H9 (cell line): ENCODE results near the gene TMEM47. TPM values are rescaled to one million over a fixed set of nuclear protein-coding genes. Genes with fewer than 3 reads are reported as not detected.

ENCODE experiments used
- DNase-seq: peaks from one replicate; pipeline ENCODE4 v3.0.0-alpha.2; 2017
- H2AFZ ChIP-seq: one replicate; pipeline ENCODE4 v1.6.1; 2013; ENCODE audit warnings: mild to moderate bottlenecking, low read length, control low read depth, moderate library complexity
- H2AK5ac ChIP-seq: 2 replicates; pipeline ENCODE4 v1.6.1; 2013; ENCODE audit warnings: low read length, control low read depth, mixed read lengths; ENCODE audit not compliant: insufficient read length
- H2BK120ac ChIP-seq: one replicate; pipeline ENCODE4 v1.6.1; 2013; ENCODE audit warnings: low read depth, mild to moderate bottlenecking, low read length, control low read depth, inconsistent platforms; ENCODE audit not compliant: poor library complexity, severe bottlenecking
- H2BK12ac ChIP-seq: 2 replicates; pipeline ENCODE4 v1.6.1; 2013; ENCODE audit warnings: low read length, control low read depth, mixed read lengths, low read depth; ENCODE audit not compliant: insufficient read length
- H2BK15ac ChIP-seq: 2 replicates; pipeline ENCODE4 v1.6.1; 2013; ENCODE audit warnings: low read depth, low read length, control low read depth
- H2BK20ac ChIP-seq: one replicate; pipeline ENCODE4 v1.6.1; 2013; ENCODE audit warnings: low read depth, mild to moderate bottlenecking, low read length, control low read depth, inconsistent platforms; ENCODE audit not compliant: poor library complexity, severe bottlenecking
- H2BK5ac ChIP-seq: 2 replicates; pipeline ENCODE4 v1.6.1; 2013; ENCODE audit warnings: low read length, control low read depth, mixed read lengths; ENCODE audit not compliant: insufficient read length
- H3K14ac ChIP-seq: 2 replicates; pipeline ENCODE4 v1.6.1; 2013; ENCODE audit warnings: low read length, control low read depth; ENCODE audit not compliant: insufficient read depth
- H3K18ac ChIP-seq: 2 replicates; pipeline ENCODE4 v1.6.1; 2013; ENCODE audit warnings: low read depth, mild to moderate bottlenecking, mixed read lengths, low read length, control low read depth; ENCODE audit not compliant: insufficient read length
- H3K23ac ChIP-seq: 2 replicates; pipeline ENCODE4 v1.6.1; 2013; ENCODE audit warnings: low read length, control low read depth, mixed read lengths, low read depth; ENCODE audit not compliant: insufficient read length
- H3K23me2 ChIP-seq: 2 replicates; pipeline ENCODE4 v1.6.1; 2013; ENCODE audit warnings: low read depth, mild to moderate bottlenecking, mixed read lengths, low read length, control low read depth; ENCODE audit not compliant: insufficient read length, poor library complexity, severe bottlenecking
- H3K27ac ChIP-seq: 2 replicates; pipeline ENCODE4 v1.5.1; 2013; ENCODE audit warnings: low read length, control low read depth, mixed read lengths, low read depth; ENCODE audit not compliant: insufficient read length
- H3K27me3 ChIP-seq: 2 replicates; pipeline ENCODE4 v1.6.1; 2013; ENCODE audit warnings: low read length, control low read depth, inconsistent platforms; ENCODE audit not compliant: insufficient read depth
- H3K4ac ChIP-seq: 2 replicates; pipeline ENCODE4 v1.6.1; 2013; ENCODE audit warnings: low read depth, mild to moderate bottlenecking, control low read depth, inconsistent platforms, low read length, moderate library complexity
- H3K4me1 ChIP-seq: 2 replicates; pipeline ENCODE4 v1.6.1; 2013; ENCODE audit warnings: low read length, control low read depth, inconsistent platforms; ENCODE audit not compliant: insufficient read depth
- H3K4me2 ChIP-seq: 2 replicates; pipeline ENCODE4 v1.6.1; 2013; ENCODE audit warnings: low read length, control low read depth, mixed read lengths; ENCODE audit not compliant: insufficient read length, insufficient read depth
- H3K56ac ChIP-seq: 2 replicates; pipeline ENCODE4 v1.6.1; 2013; ENCODE audit warnings: low read depth, mild to moderate bottlenecking, mixed read lengths, low read length, control low read depth; ENCODE audit not compliant: insufficient read length
- H3K79me1 ChIP-seq: 2 replicates; pipeline ENCODE4 v1.6.1; 2013; ENCODE audit warnings: low read depth, mild to moderate bottlenecking, moderate library complexity, low read length, control low read depth, inconsistent platforms; ENCODE audit not compliant: insufficient read depth, poor library complexity, severe bottlenecking
- H3K79me2 ChIP-seq: 2 replicates; pipeline ENCODE4 v1.6.1; 2013; ENCODE audit warnings: low read length, control low read depth, inconsistent platforms; ENCODE audit not compliant: insufficient read depth
- H3K9ac ChIP-seq: 2 replicates; pipeline ENCODE4 v1.6.1; 2013; ENCODE audit warnings: low read length, control low read depth, mixed read lengths; ENCODE audit not compliant: insufficient read length; ENCODE audit errors: extremely low read depth
- H3K9me3 ChIP-seq: one replicate; pipeline ENCODE4 v1.6.1; 2013; ENCODE audit warnings: low read depth, low read length, inconsistent platforms; ENCODE audit not compliant: control insufficient read depth
- H3T11ph ChIP-seq: one replicate; pipeline ENCODE4 v1.6.1; 2013; ENCODE audit warnings: mild to moderate bottlenecking, low read length, control low read depth, inconsistent platforms
- H4K20me1 ChIP-seq: one replicate; pipeline ENCODE4 v1.6.1; 2013; ENCODE audit not compliant: control insufficient read depth, insufficient read length, insufficient read depth
- H4K5ac ChIP-seq: 2 replicates; pipeline ENCODE4 v1.6.1; 2013; ENCODE audit warnings: low read depth, mild to moderate bottlenecking, mixed read lengths, low read length, control low read depth; ENCODE audit not compliant: insufficient read length
- H4K8ac ChIP-seq: replicated peaks from 2 replicates; pipeline ENCODE4 v1.6.1; 2013; ENCODE audit warnings: low read length, control low read depth, mixed read lengths, low read depth; ENCODE audit not compliant: insufficient read length
- H4K91ac ChIP-seq: 2 replicates; pipeline ENCODE4 v1.6.1; 2013; ENCODE audit warnings: low read depth, mild to moderate bottlenecking, moderate library complexity, mixed read lengths, low read length, control low read depth; ENCODE audit not compliant: insufficient read length
- H3K27ac Mint-ChIP-seq, 3 experiments: 2 replicates in 2 of 3; 3 replicates in 1 of 3; pipeline ENCODE4 v1.8.0; 2020 to 2021; ENCODE audit warnings: mixed read lengths in 3 of 3, mild to moderate bottlenecking in 1 of 3, moderate library complexity in 1 of 3
- H3K27me3 Mint-ChIP-seq: 2 replicates; pipeline ENCODE4 v1.8.0; 2021; ENCODE audit warnings: low read depth, mild to moderate bottlenecking, moderate library complexity, mixed read lengths
- H3K36me3 Mint-ChIP-seq, 3 experiments: 2 replicates in 2 of 3; 3 replicates in 1 of 3; pipeline ENCODE4 v1.8.0; 2020 to 2021; ENCODE audit warnings: low read depth in 3 of 3, mixed read lengths in 3 of 3; ENCODE audit not compliant: insufficient read depth in 1 of 3
- H3K4me1 Mint-ChIP-seq, 2 experiments: 2 replicates each; pipeline ENCODE4 v1.8.0; 2020; ENCODE audit warnings: mixed read lengths in 2 of 2
- H3K4me3 Mint-ChIP-seq, 2 experiments: 2 replicates in 1 of 2; 3 replicates in 1 of 2; pipeline ENCODE4 v1.8.0; 2020 to 2021; ENCODE audit warnings: mild to moderate bottlenecking in 2 of 2, mixed read lengths in 2 of 2, moderate library complexity in 1 of 2
- H3K9me3 Mint-ChIP-seq, 2 experiments: 2 replicates in 1 of 2; 3 replicates in 1 of 2; pipeline ENCODE4 v1.8.0; 2020; ENCODE audit warnings: mild to moderate bottlenecking in 2 of 2, mixed read lengths in 2 of 2, moderate library complexity in 1 of 2
- CTCF ChIP-seq: fragments of 200-600 bp; sonication (generic); conservative IDR thresholded peaks from 3 replicates; pipeline ENCODE4 v1.8.0; 2021; ENCODE audit warnings: antibody characterized with exemption, mild to moderate bottlenecking
- WGBS: extraction: QIAGEN DNeasy Blood & Tissue Kit; methylation state at CpG from one replicate; pipeline ENCODE4 v1.1.7; 2013; ENCODE audit warnings: missing lambda C conversion rate, low lambda C conversion rate, mixed read lengths; ENCODE audit not compliant: insufficient read length; ENCODE audit errors: extremely low coverage; 5-methylcytosine and 5-hydroxymethylcytosine counted together
- total RNA-seq: library from RNA; stranded (reverse); gene quantifications from 2 replicates; pipeline ENCODE4 v1.2.1, GENCODE V29; 2021

Gene TMEM47
- total RNA-seq, 1 experiment from 2014 or later: 26.0 TPM

- H4K8ac ChIP-seq: no peak overlapping the region
- H3K79me2 ChIP-seq: no peaks in the 10 kb centered on the region
- no peak for TF ChIP-seq CTCF
- H3K79me1 ChIP-seq: no peaks in the 10 kb centered on the region
- no peak overlapping the region for H4K91ac ChIP-seq
- no peak overlapping the region for H2BK120ac ChIP-seq
- Mint-ChIP-seq H3K4me3 (no peak overlapping the region), H3K9me3 (peaks cover 0 to 45% of the 10 kb centered on the region in 2 experiments; a peak in 3 of 5 replicates), H3K36me3 (no peaks in the 10 kb centered on the region), H3K27ac (no peak overlapping the region), H3K4me1 (peaks cover 31 to 41% of the 10 kb centered on the region in 2 experiments), H3K27me3 (no peaks in the 10 kb centered on the region)
- H3K9ac ChIP-seq: no peak overlapping the region
- no peak overlapping the region for H3T11ph ChIP-seq
- no peak overlapping the region for H2AFZ ChIP-seq
- no peak overlapping the region for H4K5ac ChIP-seq
- no peak overlapping the region for H2AK5ac ChIP-seq
- no peak overlapping the region for H2BK12ac ChIP-seq
- no peak overlapping the region for H3K4ac ChIP-seq
- H2BK5ac ChIP-seq: no peak overlapping the region
- no peak overlapping the region for H3K27ac ChIP-seq
- H3K9me3 ChIP-seq: peaks cover 4% of the 10 kb centered on the region
- no CpG with 5 or more reads among the region's 2 CpGs for whole genome bisulfite sequencing
- no peak overlapping the region for H3K23ac ChIP-seq
- H2BK15ac ChIP-seq: no peak overlapping the region
- H4K20me1 ChIP-seq: no peaks in the 10 kb centered on the region
- DNase-seq: no peak
- H3K56ac ChIP-seq: no peak overlapping the region
- no peaks in the 10 kb centered on the region for H3K27me3 ChIP-seq
- H3K23me2 ChIP-seq: no peaks in the 10 kb centered on the region
- no peak overlapping the region for H2BK20ac ChIP-seq
- peaks cover 6% of the 10 kb centered on the region for H3K4me1 ChIP-seq
- H3K4me2 ChIP-seq: no peak overlapping the region
- H3K14ac ChIP-seq: no peak overlapping the region
- H3K18ac ChIP-seq: no peak overlapping the region
Measured at GRCh38 chrX:34580069-34580468, 77.0 kb downstream of the TMEM47 start.
